Stimulated activated CD8-positive, alpha-beta memory T cell treated with anti-CD3 and anti-CD28 coated beads, Interleukin-4, amount 100 ng/mL, for 1 hour (primary cell): ENCODE data around the gene SMPD3.
A peak's percentile ranks its signal among the peaks of the same experiment; 100 is the strongest.

Source experiments
- DNase-seq, 2 donors: peaks; one replicate each; pipeline ENCODE4 v3.0.0-alpha.2; 2020; ENCODE audit warnings: low read depth in 2 of 2, low spot score in 1 of 2

Gene SMPD3

DNA sequence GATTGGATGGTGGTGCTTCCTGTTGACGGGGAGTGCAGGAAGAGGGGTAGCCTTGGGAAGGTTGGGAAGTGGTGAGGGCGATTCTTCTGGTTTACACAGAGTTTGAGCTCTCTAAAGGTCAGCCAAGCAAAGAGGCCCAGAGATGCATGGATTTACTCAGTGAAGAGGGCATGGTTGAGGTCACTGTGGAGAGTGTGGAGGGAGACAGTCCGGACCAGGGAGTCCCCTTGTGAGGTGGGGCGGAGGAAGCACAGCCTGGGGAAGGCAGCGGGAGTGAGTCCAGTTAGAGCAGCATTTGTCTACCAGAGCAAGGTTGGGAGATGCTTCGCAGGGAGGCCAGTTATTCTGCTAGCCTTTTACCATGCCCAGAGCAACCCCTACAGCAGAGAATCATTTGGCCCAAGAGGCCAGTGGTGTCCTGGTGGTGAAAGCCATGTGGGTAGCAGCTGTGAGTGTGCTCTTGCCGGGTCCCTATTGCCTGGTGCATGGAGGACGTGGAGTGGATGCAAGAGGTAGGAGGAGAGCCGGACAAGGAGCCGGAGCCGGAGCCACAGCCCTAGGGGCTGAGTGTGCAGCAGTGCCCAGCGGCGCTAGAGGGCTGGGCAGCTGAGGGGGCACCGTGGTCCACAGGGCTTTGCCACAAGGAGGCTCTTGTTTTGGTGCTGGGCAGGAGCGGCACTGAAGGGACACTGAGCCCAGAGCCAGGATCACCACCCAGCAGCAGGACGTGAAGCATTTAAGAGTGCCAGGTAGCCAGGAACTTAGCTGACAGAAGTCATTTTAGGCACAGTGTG is 109.8 kb downstream of the SMPD3 start:
- no peak for DNase-seq

- no peak for DNase-seq
Observed at GRCh38 chr16:68335175-68335574, 113.1 kb downstream of the SMPD3 start.

GRCh38 chr16:68332411-68333121 is 115.7 kb downstream of the SMPD3 start:
- no peak for DNase-seq

GRCh38 chr16:68331879-68332410 is 116.4 kb downstream of the SMPD3 start:
- DNase-seq: no peak

DNA sequence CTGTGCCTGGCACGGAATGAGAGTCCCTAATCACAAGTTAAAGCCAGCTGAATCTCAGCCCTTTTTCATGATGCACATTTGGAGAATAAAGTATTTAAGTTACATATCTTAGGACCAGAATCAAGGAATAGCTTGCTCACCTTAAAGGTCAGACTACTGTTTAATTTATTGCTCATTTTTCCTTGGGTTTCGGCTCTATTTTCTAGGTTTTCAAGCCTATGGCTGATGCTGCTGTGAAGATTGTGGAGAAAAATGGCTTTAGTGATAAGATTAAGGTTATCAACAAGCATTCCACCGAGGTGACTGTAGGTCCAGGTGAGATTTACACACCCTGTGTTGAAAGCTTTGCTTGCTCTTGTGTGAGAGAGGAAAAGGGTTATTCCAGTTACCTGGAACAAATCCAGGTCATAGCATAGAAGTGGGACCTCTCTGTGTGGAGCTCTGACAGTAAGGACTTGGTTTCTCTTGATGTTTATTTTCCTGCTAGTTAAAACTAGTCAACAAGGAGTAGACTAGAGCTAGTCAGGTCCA is 119.4 kb downstream of the SMPD3 start:
- no peak for DNase-seq

DNA sequence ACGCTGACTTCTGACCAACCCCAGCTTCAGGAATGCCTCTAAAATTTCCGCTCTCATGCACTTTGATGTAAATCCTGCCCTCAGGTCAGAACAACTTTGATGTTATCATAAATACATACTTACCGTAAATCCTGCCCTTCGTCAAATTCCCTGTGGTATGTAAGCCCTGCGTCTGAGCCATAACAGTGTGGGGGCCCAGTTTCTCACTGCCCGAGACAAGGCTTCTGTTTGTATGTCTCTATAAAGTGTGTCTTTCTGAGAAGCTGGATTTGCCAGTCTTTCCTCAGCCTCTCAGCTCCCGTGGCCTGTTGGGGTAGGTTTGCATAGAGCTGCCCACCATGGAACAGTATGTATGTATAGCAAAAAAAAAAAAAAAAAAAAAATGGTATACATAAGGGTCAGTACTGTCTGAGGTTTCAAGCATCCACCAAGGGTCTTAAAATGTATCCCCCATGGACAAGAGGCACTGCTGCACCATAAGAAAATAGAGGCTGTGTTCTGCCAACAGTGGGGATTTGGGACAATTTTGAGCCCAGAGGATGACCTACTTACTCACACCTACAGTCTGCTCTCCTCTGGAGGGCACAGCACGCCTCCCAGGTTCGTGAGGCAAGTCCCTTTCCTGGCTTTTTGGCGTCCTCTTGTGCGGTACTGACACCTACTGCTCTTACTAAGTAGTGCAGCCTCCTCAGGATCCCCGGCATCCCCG is 120.0 kb downstream of the SMPD3 start:
- DNase-seq: peak; percentile 48 to 58

GRCh38 chr16:68324780-68325357 is 123.4 kb downstream of the SMPD3 start:
- no peak for DNase-seq

DNA sequence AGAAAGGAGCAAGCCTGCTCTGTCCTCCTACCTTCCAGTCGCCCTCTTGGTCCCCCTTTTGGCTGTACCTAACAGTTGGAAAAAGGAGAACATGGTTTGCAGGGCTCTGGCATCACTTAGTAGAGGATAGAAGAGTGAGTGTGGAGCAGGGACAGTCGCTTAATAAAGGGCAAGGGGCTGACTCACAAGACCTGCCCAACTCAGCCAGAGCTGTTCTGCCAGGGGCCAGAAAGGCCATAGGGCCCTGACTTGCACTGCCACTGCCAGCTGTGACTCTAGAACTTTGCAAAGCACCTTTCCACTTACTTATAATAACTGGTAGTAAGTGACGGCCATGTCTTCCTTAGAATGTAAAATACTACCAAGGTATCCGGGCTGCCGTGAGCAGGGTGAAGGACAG is 124.0 kb downstream of the SMPD3 start:
- DNase-seq: no peak

GRCh38 chr16:68319185-68319908 is 129.0 kb downstream of the SMPD3 start:
- no peak for DNase-seq

DNA sequence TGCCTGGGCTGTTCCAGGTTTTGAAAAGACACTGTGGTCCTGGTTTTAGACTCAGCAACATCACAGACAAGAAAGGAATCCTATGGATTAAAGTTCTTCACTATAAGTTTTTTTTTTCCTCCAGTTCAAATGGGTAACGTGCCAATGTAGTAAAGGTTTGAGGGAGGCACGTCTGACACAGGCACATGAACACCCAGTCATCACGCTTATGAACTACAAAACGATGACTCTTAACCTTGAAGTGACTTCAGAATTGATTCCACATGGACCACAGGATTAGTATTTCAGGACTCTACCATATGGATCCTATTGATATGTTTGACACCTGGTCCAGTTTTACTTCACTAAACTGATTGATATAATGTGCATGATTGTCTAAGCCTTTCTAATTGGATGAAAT is 135.2 kb downstream of the SMPD3 start:
- no peak for DNase-seq

DNA sequence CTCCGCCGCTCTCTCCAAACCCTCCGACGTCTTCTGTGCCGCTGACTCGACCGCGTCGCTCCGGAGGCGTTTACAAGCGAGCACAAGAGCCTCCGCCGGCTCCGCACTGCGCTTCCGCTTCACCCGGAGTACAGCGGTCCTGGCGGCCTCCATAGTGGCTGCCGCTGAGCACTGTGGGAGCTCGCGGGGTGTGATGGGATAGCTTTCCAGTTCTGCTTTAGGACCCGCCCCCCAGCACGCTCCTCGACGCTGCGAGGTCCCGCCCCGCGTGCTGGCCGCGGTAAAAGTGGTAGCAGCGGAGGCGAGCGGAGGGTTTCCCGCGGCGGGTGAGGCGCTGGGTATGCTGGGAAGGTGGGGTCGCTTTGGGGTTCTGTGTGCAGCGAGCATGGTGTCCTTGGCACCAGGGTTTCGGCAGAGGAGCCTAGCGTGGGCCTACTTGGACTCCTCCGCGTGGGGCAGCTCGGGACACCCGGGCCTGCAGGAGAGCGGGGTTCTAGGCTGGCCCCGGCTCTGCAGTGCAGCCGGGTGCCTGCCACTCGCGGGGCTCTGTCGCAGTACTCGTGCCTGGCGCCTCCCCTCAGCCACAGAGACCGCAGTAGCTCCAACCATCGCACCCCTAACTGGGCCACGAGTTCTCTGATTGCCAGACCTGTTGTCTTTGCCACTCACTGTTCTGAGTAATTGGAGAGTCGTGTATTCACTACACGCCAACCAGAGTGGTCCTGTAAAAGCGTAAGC is 137.4 kb downstream of the SMPD3 start, which contains the start of the genes PRMT7 and SLC7A6OS:
Gene PRMT7 (plus strand): TSS at position 246 of the 738 bp plus-strand sequence. CDS start 4,961 bp downstream, outside the sequence.
Gene SLC7A6OS (minus strand): TSS at position 173 of the 738 bp plus-strand sequence. CDS start 20 bp downstream, at position 153.
- DNase-seq: peak; percentile 77 to 83

- DNase-seq: peak in 1 of 2 donors; percentile 1
Observed at GRCh38 chr16:68310437-68310773, 137.9 kb downstream of the SMPD3 start.

GRCh38 chr16:68309799-68310198 is 138.5 kb downstream of the SMPD3 start:
- no peak for DNase-seq
